Measurements from ENCODE around the gene COMMD9. TPM values are rescaled to one million over a fixed set of nuclear protein-coding genes. Genes with fewer than 3 reads are reported as not detected.

The COMMD9 gene
- total and polyA plus RNA-seq, 2 of the 8 experiments (the other 6 are each of a cell fraction or from before 2014, with no cell fraction given), result 42.5 to 49.1 TPM

DNA sequence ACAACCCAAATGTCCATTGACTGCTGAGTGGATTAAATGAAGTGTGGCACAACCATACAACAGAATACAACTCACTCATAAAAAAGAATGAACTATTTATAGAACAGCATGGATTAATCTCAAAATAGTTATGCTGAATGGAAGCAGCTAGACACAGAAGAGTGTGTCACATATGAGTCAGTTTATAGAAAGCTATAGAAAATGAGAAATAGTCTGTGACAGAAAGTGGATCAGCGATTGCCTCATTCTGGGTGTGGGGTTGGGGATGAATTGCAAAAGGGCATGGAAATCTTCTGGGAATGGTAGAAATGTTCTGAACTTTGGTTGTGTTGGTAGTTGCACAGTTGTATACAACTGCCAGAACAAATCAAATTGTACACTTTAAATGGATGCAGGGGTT, 44.2 kb upstream of the COMMD9 start:
- H3K4ac ChIP-seq (replicated peaks; ENCODE audit: insufficient read length, low read depth, low read length), result no peak overlapping the region
- DNase-seq (ENCODE audit: low read depth in 1 of 2, low spot score in 2 of 2), result no peak
- ChIA-PET CTCF (ENCODE audit: partially characterized antibody) (interaction anchor here (0.9 to 2.2 kb wide), 4 partner anchors 9 to 146 kb away, joined by 3 to 6 read pairs (median 5); no protein-coding TSS in a partner anchor), POLR2A (ENCODE audit: partially characterized antibody) (interaction anchor here (0.6 kb wide), 1 partner anchor 9 kb away, joined by 4 read pairs; no protein-coding TSS in a partner anchor)
- H3K23me2 ChIP-seq (ENCODE audit: low read depth, low read length), result no peaks in the 10 kb centered on the region
- no peak overlapping the region for H3K4me3 ChIP-seq (ENCODE audit: extremely low read depth in 1 of 4, insufficient read depth in 2 of 4, low read depth in 3 of 4, low read length in 4 of 4)
- WGBS, 2 experiments (ENCODE audit: extremely low coverage in 1 of 2, insufficient coverage in 1 of 2, insufficient read length in 1 of 2, insufficient replicate concordance in 2 of 2, low coverage in 1 of 2, low lambda C conversion rate in 2 of 2, missing lambda C conversion rate in 1 of 2), result 60% methylated on average over 1 of the region's 1 CpG; no CpG with 5 or more reads in 1 of the 2 experiments
- H3K4me1 ChIP-seq (replicated peaks in 1 of 4; ENCODE audit: control insufficient read depth in 3 of 4, insufficient read depth in 4 of 4, low read length in 3 of 4), result no peaks in the 10 kb centered on the region
- no peak overlapping the region for H3K18ac ChIP-seq (ENCODE audit: extremely low read depth, low read length)
- no peak overlapping the region for H2BK15ac ChIP-seq (ENCODE audit: low read length)
- H3K36me3 ChIP-seq (ENCODE audit: control insufficient read depth in 2 of 4, insufficient read depth in 4 of 4, low read length in 3 of 4), result no peaks in the 10 kb centered on the region
- no peak for TF ChIP-seq BACH1 (IDR thresholded peaks at IDR 0.05; ENCODE audit: low read length)
- TF ChIP-seq, protein P1, sequence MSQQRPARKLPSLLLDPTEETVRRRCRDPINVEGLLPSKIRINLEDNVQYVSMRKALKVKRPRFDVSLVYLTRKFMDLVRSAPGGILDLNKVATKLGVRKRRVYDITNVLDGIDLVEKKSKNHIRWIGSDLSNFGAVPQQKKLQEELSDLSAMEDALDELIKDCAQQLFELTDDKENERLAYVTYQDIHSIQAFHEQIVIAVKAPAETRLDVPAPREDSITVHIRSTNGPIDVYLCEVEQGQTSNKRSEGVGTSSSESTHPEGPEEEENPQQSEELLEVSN (IDR thresholded peaks at IDR 0.05), result no peak
- no peak for TF ChIP-seq TCF12 (IDR thresholded peaks at IDR 0.05; ENCODE audit: low read depth, low read length)
- no peak for TF ChIP-seq POLR2AphosphoS5 (IDR thresholded peaks at IDR 0.05; ENCODE audit: low read depth, low read length)
- no peak for TF ChIP-seq HDAC6 (IDR thresholded peaks at IDR 0.05; ENCODE audit: low read depth, low read length)
- TF ChIP-seq CHD1 (IDR thresholded peaks at IDR 0.05; ENCODE audit: low read depth, low read length), result no peak
- no peak for TF ChIP-seq JUND (IDR thresholded peaks at IDR 0.05; ENCODE audit: low read length)
- TF ChIP-seq SP1 (IDR thresholded peaks at IDR 0.05; ENCODE audit: low read depth, low read length), result no peak
- TF ChIP-seq POLR2A (IDR thresholded peaks at IDR 0.05; ENCODE audit: control extremely low read depth in 1 of 2, low read depth in 2 of 2, low read length in 2 of 2), result no peak
- TF ChIP-seq CBX5 (IDR thresholded peaks at IDR 0.05; ENCODE audit: low read depth, low read length), result no peak
- H2AK5ac ChIP-seq (ENCODE audit: low read depth, low read length), result no peak overlapping the region
- no peaks in the 10 kb centered on the region for H3K79me1 ChIP-seq (ENCODE audit: low read depth, low read length)
- H4K20me1 ChIP-seq (replicated peaks in 1 of 2; ENCODE audit: control insufficient read depth in 1 of 2, insufficient read depth in 2 of 2, low read length in 2 of 2), result no peaks in the 10 kb centered on the region
- FAIRE-seq, result no peak
- H3K27me3 ChIP-seq (replicated peaks in 1 of 4; ENCODE audit: control insufficient read depth in 3 of 4, extremely low read depth in 1 of 4, insufficient read depth in 3 of 4, low read length in 3 of 4), result no peaks in the 10 kb centered on the region
- H3K23ac ChIP-seq (ENCODE audit: insufficient read length), result no peak overlapping the region
- H3K56ac ChIP-seq (replicated peaks; ENCODE audit: insufficient read length, low read depth, low read length), result no peak overlapping the region
- no peaks in the 10 kb centered on the region for H3K79me2 ChIP-seq (ENCODE audit: control insufficient read depth in 1 of 2, insufficient read depth in 2 of 2, low read length in 2 of 2)
- no peak overlapping the region for H4K5ac ChIP-seq (ENCODE audit: insufficient read length, low read depth, low read length)
- no peak overlapping the region for H3K14ac ChIP-seq (ENCODE audit: insufficient read length)
- no peak overlapping the region for H2BK20ac ChIP-seq (ENCODE audit: low read length)
- no peak overlapping the region for H4K8ac ChIP-seq (ENCODE audit: extremely low read depth, insufficient read depth, low read length)
- no peak overlapping the region for H2AFZ ChIP-seq (ENCODE audit: low read length)
- no peak overlapping the region for H2BK12ac ChIP-seq (ENCODE audit: low read depth, low read length)
- no peaks in the 10 kb centered on the region for H3K9me3 ChIP-seq (ENCODE audit: insufficient read depth in 2 of 2, low read depth in 1 of 2, low read length in 1 of 2)
- H3K9ac ChIP-seq (replicated peaks in 1 of 4; ENCODE audit: extremely low read depth in 1 of 4, low read depth in 3 of 4, low read length in 3 of 4), result no peak overlapping the region
- no peak overlapping the region for H2BK120ac ChIP-seq (replicated peaks; ENCODE audit: low read depth, low read length)
- H2BK5ac ChIP-seq (ENCODE audit: low read depth, low read length), result no peak overlapping the region
- H3K4me2 ChIP-seq (ENCODE audit: insufficient read depth in 1 of 2, low read depth in 2 of 2, low read length in 2 of 2), result no peak overlapping the region
- H4K91ac ChIP-seq (replicated peaks; ENCODE audit: insufficient read length, low read length), result no peak overlapping the region
- H3K27ac ChIP-seq (ENCODE audit: low read depth, low read length), result no peak overlapping the region

All from H1 (cell line).